Thoracic aorta (tissue), 2 donors: ENCODE measurements around the gene DYRK1A. TPM values are rescaled to one million over a fixed set of nuclear protein-coding genes. Genes with fewer than 3 reads are reported as not detected.

Source experiments
- ATAC-seq: fragments of 150-250 bp; one replicate; pipeline ENCODE4 v1.8.0; 2017; ENCODE audit warnings: low read depth; ENCODE audit not compliant: insufficient number of reproducible peaks, low FRiP score
- DNase-seq: peaks from one replicate; pipeline ENCODE4 v3.0.0-alpha.2; 2020; ENCODE audit warnings: low spot score
- H3K27ac ChIP-seq, 2 donors: fragments of 200-600 bp; sonication (generic); 1 replicate in 1 of 2; 2 replicates in 1 of 2; pipeline ENCODE4 v1.5.1; 2016; ENCODE audit warnings: mild to moderate bottlenecking in 2 of 2, moderate library complexity in 2 of 2
- H3K27me3 ChIP-seq: fragments of 200-600 bp; sonication (generic); replicated peaks from 2 replicates; pipeline ENCODE4 v1.6.0; 2016; ENCODE audit warnings: mild to moderate bottlenecking; ENCODE audit not compliant: insufficient read depth
- H3K36me3 ChIP-seq: fragments of 200-600 bp; sonication (generic); one replicate; pipeline ENCODE4 v1.5.1; 2016
- H3K4me1 ChIP-seq, 2 donors: fragments of 200-600 bp; sonication (generic); 1 replicate in 1 of 2; 2 replicates in 1 of 2; pipeline versions ENCODE4 v1.5.1 to v1.6.0; 2016; ENCODE audit warnings: low read depth in 2 of 2, mild to moderate bottlenecking in 1 of 2; ENCODE audit not compliant: control insufficient read depth in 1 of 2
- H3K4me3 ChIP-seq: fragments of 200-600 bp; sonication (generic); 2 replicates; pipeline ENCODE4 v1.5.1; 2016; ENCODE audit warnings: mild to moderate bottlenecking
- H3K9me3 ChIP-seq: fragments of 200-600 bp; sonication (generic); 2 replicates; pipeline ENCODE4 v1.5.1; 2016
- CTCF ChIP-seq: fragments of 200-600 bp; sonication (generic); IDR thresholded peaks from one replicate; pipeline ENCODE4 v1.5.1; 2019; ENCODE audit warnings: antibody characterized with exemption
- total RNA-seq, 2 donors: library from RNA; depleted of rRNA; stranded (reverse); fragments of >200 nt; gene quantifications; one replicate each; pipeline versions ENCODE4 v1.1.0 to v1.2.3, GENCODE V29; 2016

The DYRK1A gene
- total RNA-seq, 2 donors from 2014 or later = 77.2 to 93.8 TPM

GRCh38 chr21:37528150-37528937 lies 161.8 kb downstream of the DYRK1A start:
- H3K4me3 ChIP-seq = no peak overlapping the region
- no peak for ATAC-seq
- H3K27ac ChIP-seq = no peak overlapping the region

GRCh38 chr21:37529649-37530048 lies 163.1 kb downstream of the DYRK1A start:
- ATAC-seq (no peak), DNase-seq (no peak)
- Histone ChIP-seq H3K4me1 (peaks cover 11 to 19% of the 10 kb centered on the region in 2 donors), H3K27ac (no peak overlapping the region), H3K4me3 (no peak overlapping the region), H3K27me3 (no peaks in the 10 kb centered on the region), H3K36me3 (no peaks in the 10 kb centered on the region), H3K9me3 (no peaks in the 10 kb centered on the region)
- TF ChIP-seq CTCF = no peak

More at GRCh38 chr21:37528150-37528937, 161.8 kb downstream of the DYRK1A start:
- TF ChIP-seq CTCF = no peak
- Histone ChIP-seq H3K9me3 (no peaks in the 10 kb centered on the region), H3K36me3 (no peaks in the 10 kb centered on the region), H3K27me3 (no peaks in the 10 kb centered on the region), H3K4me1 (peaks cover 11 to 16% of the 10 kb centered on the region in 2 donors)
- no peak for DNase-seq

GRCh38 chr21:37530901-37531351 lies 164.4 kb downstream of the DYRK1A start:
- peak overlapping the region in 1 of 2 donors; percentile 28 for H3K27ac ChIP-seq
- peaks cover 11 to 19% of the 10 kb centered on the region in 2 donors for H3K4me1 ChIP-seq
- H3K27me3 ChIP-seq = no peaks in the 10 kb centered on the region
- TF ChIP-seq CTCF = no peak
- peak overlapping the region; percentile 59 for H3K4me3 ChIP-seq
- no peaks in the 10 kb centered on the region for H3K9me3 ChIP-seq
- no peaks in the 10 kb centered on the region for H3K36me3 ChIP-seq
- ATAC-seq (no peak), DNase-seq (no peak)

- Histone ChIP-seq H3K9me3 (peaks cover 2% of the 10 kb centered on the region), H3K36me3 (no peaks in the 10 kb centered on the region), H3K27ac (peak overlapping the region; percentile 28 to 30), H3K4me1 (peaks cover 11 to 19% of the 10 kb centered on the region in 2 donors), H3K4me3 (peak overlapping the region; percentile 59), H3K27me3 (no peaks in the 10 kb centered on the region)
- no peak for TF ChIP-seq CTCF
- ATAC-seq (peak; percentile 32), DNase-seq (no peak)
Measured at GRCh38 chr21:37531431-37531932, 164.9 kb downstream of the DYRK1A start.
